GM12891 (cell line): Measurements from ENCODE around the gene IFIT3.
A peak's percentile ranks its signal among the peaks of the same experiment; 100 is the strongest.

Experiments
- DNase-seq: peaks from one replicate; pipeline ENCODE4 v3.0.0; 2011; ENCODE audit warnings: low spot score; ENCODE audit not compliant: insufficient read length
- FAIRE-seq: peaks from 2 replicates; lab custom pipeline; 2011; peaks lifted over from hg19 to GRCh38; lab: Jason Lieb, UNC
- PAX5 ChIP-seq: IDR thresholded peaks from 2 replicates; pipeline ENCODE4 v1.6.1; 2011; ENCODE audit warnings: low read length, moderate library complexity, mild to moderate bottlenecking; ENCODE audit not compliant: insufficient read depth, severe bottlenecking
- POLR2A ChIP-seq: IDR thresholded peaks from 2 replicates; pipeline ENCODE4 v1.6.1; 2011; ENCODE audit warnings: low read depth, low read length, control low read depth
- POLR2AphosphoS5 ChIP-seq: IDR thresholded peaks from 2 replicates; pipeline ENCODE4 v1.6.1; 2011; ENCODE audit warnings: low read depth, low read length, control low read depth
- POU2F2 ChIP-seq: IDR thresholded peaks from 2 replicates; pipeline ENCODE4 v1.6.1; 2011; ENCODE audit warnings: low read depth, mild to moderate bottlenecking, control low read depth, low read length, moderate library complexity
- SPI1 ChIP-seq: IDR thresholded peaks from 2 replicates; pipeline ENCODE4 v1.6.1; 2011; ENCODE audit warnings: low read depth, low read length, control low read depth
- TAF1 ChIP-seq: IDR thresholded peaks from 2 replicates; pipeline ENCODE4 v1.6.1; 2011; ENCODE audit warnings: low read depth, low read length, control low read depth

IFIT3 gene

DNA sequence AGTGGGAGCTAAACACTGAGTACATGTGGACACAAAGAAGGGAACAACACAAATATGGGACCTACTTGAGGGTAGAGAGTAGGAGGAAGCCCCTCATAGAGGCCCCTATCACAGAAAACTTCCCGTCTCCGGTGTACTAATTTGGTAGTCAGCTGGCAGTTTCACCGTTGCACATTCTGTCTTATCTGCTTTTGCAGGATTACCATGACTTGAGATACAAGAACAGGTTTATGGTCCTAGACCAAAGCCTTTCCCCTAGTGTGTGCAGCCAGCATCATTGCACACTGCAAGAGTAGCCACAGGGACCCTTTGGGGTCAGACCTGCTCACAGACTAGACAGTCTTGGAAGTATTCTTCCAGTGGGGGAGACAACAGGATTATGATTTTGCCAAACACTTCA, 44.2 kb downstream of the IFIT3 start:
- TF ChIP-seq POLR2A (no peak), POLR2AphosphoS5 (no peak), PAX5 (no peak), TAF1 (no peak), POU2F2 (no peak), SPI1 (no peak)
- DNase-seq, result no peak
- FAIRE-seq, result no peak

DNA sequence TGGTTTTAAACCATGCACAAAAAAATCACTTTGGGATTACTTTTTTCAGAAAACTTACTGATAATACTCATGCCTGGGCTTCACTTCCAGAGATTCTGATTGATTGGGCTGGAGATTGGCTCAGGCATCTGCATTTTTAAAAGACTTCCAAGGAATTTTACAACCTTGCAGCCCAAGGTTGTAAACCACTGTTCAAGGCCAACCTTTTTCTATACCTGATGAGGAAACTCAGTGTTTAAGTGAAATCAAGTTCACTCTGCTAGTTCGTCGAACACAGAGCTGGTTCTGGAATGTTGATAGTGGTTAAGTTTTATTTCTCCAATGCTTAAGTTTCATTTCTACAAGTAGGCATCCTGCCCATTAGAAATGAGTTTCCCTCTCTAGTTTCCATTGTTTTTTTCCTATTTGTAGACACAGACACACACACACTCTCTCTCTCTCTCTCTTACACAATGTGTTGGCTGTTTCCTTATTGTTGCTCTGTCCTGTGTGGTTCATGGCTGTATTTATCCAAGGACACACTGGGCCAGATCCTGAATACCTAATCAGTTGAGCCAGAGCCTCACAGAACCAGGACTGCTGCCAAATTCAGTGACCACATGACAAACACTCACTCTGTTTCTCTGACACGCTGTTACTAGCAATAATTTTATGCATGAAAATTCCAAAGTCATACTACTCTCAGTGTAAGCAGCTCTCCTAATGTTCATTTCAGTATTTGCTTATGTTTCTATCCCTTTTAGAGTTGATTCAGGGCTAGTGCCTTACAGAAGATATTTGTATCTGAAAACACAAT, 46.3 kb downstream of the IFIT3 start:
- TF ChIP-seq SPI1 (no peak), POLR2A (no peak), POLR2AphosphoS5 (no peak), POU2F2 (no peak), PAX5 (no peak), TAF1 (no peak)
- FAIRE-seq (no peak), DNase-seq (no peak)

DNA sequence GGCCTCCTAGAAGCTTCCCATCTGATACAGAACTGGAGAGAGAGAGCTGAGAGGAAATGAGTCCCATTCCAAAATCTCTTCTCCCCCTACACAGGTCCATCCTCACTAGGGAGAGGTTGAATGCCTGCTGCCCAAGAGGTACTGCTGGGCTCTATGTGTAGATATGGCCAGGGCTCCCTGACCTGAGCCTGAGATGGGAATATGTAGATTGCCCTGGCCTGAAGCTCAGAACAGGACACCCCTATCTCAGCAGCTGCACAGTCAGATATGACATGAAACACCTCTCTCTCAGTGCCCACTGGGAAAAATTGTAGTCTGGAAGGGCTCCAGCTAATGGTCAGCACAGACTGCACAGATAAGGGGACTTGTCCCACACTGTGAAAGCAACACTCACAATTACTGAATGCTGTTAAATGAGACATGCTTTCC, 46.9 kb downstream of the IFIT3 start:
- no peak for DNase-seq
- TF ChIP-seq POLR2A (no peak), POLR2AphosphoS5 (no peak), POU2F2 (no peak), TAF1 (no peak), PAX5 (no peak), SPI1 (no peak)
- FAIRE-seq, result no peak

DNA sequence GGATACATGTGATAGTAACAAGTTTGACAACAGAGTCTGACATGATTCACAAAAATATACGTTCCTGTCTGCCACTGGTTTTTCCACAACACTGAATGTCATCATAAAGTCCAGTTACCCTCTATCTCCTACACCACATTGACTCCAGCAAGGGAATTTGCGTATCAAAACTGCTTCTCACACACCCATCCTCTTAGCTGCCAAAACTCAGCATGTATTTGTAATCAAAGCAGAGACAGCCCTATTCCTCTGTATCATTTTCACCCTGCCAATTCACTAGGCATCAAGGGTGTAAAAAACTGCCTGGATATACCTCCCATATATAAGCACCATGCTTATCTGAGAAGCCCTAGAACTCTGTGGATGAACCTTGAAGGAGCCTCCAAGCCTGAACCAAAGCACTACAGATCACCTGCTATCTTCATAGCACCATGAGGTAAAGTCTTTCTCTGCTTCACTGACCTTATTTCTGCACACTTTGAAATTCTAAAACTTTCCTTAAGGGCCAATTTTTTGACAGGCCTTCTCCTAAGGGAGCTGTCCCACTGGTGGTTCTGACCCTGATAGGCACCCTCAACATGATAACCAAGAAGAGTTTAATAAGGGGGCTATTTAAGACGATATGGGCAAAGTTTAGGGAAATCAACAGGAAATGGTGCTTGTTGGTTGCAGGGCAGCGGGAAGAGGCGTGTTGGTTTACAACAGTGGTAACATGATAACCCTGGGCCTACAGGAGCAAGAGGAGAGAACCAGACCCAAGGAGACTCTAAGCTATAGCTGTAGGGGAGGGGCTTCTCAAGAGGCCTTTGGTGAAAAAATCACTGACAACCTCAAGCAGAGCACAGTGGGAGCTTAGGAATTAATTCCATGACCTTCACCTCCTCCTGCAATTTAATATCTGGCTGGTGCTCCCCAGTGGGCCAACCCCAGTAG, 50.2 kb downstream of the IFIT3 start, which contains the start of gene IFIT1B:
IFIT1B (plus strand) TSS at position 352 of the 933 bp plus-strand sequence; CDS start at position 432, 80 bp downstream.
- DNase-seq (no peak), FAIRE-seq (no peak)
- TF ChIP-seq POLR2AphosphoS5, result no peak
- TF ChIP-seq TAF1, result no peak
- no peak for TF ChIP-seq POLR2A
- TF ChIP-seq POU2F2, result no peak
- no peak for TF ChIP-seq SPI1
- TF ChIP-seq PAX5, result no peak

DNA sequence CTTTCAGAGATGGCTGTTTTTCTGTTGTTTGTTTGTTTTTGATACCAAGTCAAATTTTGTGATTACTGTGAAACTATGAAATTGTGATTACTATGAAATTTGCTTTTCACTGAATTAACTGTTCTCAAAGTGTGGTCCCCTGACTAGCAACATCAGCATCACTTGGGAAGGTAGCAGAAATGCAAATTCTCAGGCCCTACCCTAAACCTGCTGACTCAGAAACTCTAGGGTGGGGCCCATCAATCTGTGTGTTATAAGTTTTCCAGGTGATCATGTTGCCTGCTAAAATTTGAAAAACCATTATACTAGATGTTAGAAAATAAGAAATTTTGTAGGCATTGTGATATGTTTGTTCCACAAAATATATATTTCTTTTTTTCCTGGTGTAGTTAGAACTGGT, 51.3 kb downstream of the IFIT3 start:
- FAIRE-seq (no peak), DNase-seq (no peak)
- TF ChIP-seq TAF1, result no peak
- no peak for TF ChIP-seq POU2F2
- no peak for TF ChIP-seq POLR2AphosphoS5
- no peak for TF ChIP-seq PAX5
- no peak for TF ChIP-seq SPI1
- no peak for TF ChIP-seq POLR2A

DNA sequence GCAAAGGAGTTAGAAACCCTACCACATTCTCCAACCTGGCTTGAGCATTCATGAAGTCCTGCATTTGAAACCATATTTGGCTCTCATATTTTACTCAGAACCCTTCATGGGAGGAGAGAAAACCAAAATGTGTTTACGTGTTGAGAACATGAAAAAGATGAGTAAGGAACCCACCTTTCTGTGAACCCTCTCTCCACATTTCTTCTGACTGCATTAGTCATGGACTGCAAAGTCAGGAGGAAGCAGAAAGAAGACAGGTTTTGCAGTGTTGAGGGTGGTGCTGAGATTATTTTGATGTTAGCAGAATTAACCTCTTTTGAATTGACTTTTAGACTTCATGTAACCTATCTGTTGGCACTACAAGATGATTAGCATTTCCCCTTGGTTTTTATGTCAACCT, 55.0 kb downstream of the IFIT3 start:
- FAIRE-seq (no peak), DNase-seq (no peak)
- no peak for TF ChIP-seq POLR2A
- TF ChIP-seq POU2F2, result no peak
- no peak for TF ChIP-seq PAX5

DNA sequence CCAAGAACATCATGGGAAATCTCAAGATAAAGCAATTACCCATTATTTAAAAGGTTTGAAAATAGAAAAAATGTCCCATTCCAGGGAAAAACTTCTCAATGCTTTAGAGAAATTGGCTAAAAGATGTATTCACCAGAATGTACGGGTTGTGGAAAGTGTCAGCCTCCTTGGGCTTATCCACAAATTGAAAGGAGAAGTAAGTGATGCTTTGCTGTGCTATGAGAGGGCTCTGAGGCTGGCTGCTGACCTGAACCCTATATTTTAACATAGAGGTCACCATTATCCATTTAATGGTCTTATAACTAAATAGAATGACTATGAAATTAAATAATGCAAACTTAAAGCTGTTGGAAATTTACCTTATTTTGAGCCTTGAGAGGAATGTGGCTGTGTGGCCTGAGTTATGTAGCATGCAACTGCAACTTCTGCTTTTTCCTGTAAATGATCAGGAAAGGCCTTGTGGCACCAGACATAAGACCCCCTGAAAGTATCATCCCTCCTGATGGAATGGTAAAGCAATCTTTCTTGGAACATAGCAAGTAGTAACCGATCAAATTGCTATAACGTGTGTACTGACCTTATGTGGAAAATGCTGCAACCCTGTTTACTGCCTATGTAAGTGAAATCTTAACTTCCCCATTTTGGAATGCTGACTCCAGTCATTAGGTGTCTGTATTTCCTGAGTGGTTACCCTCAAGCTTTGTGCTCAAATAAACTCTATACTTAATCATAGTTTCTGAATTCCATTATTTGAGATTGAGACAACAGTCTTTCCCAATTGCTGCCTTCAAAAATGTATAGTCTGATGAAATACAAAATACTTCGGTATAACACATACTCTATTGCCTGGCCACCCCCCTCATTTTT, 56.9 kb downstream of the IFIT3 start:
- no peak for DNase-seq
- peak; percentile 74 for FAIRE-seq
- TF ChIP-seq POU2F2 (no peak), POLR2A (no peak), PAX5 (no peak), TAF1 (no peak), SPI1 (no peak), POLR2AphosphoS5 (no peak)

DNA sequence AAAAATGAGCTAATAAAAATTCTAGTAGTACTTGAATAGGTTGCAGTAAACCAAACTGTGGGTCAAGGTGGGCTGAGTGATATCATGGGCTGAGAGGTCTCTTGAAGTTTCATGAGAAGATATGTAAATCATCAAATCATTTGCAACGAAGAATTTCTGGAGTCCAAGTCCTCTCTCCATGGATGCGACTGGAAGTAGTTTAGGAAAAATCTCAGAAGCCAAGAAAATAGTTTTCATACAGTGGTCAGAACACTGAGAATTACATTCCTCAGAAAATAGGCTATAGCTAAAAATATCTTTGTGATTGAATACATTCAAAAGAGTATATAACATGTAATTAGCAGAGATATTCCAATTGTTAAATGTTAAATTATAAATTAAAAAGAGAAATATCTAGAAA, 61.0 kb downstream of the IFIT3 start:
- no peak for FAIRE-seq
- TF ChIP-seq POU2F2, result no peak
- TF ChIP-seq TAF1, result no peak
- TF ChIP-seq POLR2A, result no peak
- TF ChIP-seq PAX5, result no peak
- DNase-seq, result no peak

DNA sequence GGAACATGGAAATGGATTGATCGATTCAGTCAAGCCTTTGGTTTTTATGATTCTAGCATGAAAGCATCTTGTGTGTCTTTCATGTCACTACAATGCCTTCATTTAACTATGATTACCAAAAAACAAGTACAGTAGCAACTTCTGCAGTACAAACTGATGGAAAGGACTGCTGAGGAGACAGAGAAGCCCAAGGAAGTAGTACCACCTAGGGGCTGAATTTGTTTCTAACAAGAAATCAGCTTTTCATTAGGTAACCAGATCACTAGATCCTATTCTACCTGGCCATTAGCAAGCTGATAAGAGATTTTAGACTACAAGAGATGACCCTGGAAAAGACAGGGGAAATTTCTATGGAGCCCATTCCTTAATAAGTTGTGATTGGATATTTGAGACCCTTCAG, 61.5 kb downstream of the IFIT3 start:
- no peak for DNase-seq
- TF ChIP-seq SPI1 (no peak), PAX5 (no peak), POU2F2 (no peak), POLR2AphosphoS5 (no peak), TAF1 (no peak), POLR2A (no peak)
- no peak for FAIRE-seq
